WERI-Rb-1 (cell line): ENCODE measurements around the gene RFC5.

Source experiments
- DNase-seq: peaks from one replicate; pipeline ENCODE4 v3.0.0-alpha.2; 2020
- H3K27ac ChIP-seq: fragments of 250-450 bp; sonication (Bioruptor Pico); 2 replicates; pipeline ENCODE4 v1.5.1; 2020; ENCODE audit warnings: mild to moderate bottlenecking, moderate library complexity
- H3K27me3 ChIP-seq: fragments of 250-450 bp; sonication (Bioruptor Pico); 2 replicates; pipeline ENCODE4 v1.5.1; 2021; ENCODE audit warnings: mild to moderate bottlenecking, low read depth, moderate library complexity; ENCODE audit not compliant: insufficient read depth, severe bottlenecking
- H3K36me3 ChIP-seq: fragments of 250-450 bp; sonication (Bioruptor Pico); 2 replicates; pipeline ENCODE4 v1.5.1; 2020; ENCODE audit warnings: mild to moderate bottlenecking, moderate library complexity
- H3K4me3 ChIP-seq: 2 replicates; pipeline ENCODE4 v1.5.1; 2011; ENCODE audit warnings: low read depth, mild to moderate bottlenecking, control low read depth, low read length
- H3K9me3 ChIP-seq: fragments of 250-450 bp; sonication (Bioruptor Pico); 2 replicates; pipeline ENCODE4 v1.5.1; 2021; ENCODE audit warnings: mild to moderate bottlenecking, moderate library complexity; ENCODE audit not compliant: severe bottlenecking
- TF ChIP-seq, protein P1 (sequence below): IDR thresholded peaks from 2 replicates; pipeline ENCODE4 v1.5.1; 2011; ENCODE audit warnings: low read depth, mild to moderate bottlenecking, control low read depth, inconsistent platforms, low read length

Gene RFC5

DNA sequence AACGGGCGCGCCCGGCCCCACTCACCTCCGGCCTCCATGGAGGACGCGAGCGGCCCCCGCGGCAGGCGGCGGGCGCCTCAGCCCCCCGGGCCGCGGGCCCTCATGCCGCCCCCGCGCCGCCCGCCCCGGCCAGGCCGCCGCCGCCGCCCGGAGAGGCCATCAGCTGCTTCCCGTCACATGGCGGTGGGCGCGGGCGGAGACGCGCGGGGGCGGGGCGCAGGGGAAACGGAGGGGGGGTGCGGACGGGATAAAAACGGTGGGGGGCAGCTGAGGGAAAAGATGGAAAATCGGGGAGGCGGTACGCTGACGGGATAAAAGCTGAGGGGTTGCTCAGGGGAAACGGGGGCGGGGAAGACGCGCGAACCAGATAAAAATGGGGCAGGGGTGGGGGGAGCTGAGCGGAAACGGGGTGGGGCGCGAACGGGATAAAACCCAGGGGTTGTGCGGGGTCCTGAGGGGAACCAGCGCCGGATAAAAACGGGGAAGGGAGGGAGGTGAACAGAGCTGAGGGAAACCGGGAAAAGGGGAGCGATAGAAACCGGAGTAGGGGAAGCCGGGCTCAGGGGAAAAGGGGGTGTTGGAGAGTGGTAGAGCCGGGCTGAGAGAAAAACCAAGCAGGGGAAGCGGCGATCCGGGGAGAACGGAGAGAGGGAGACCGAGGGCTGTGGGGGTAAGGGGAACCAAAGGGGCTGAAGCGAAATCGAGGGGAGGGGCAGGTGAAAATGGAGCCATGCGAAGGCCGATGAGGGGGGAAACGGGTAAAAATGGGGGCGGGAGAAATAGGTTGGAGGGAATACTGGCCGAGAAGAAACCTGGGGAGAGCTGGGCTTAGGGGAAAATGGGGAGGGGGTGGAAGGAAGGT, 44.7 kb downstream of the RFC5 start, which contains the start of gene WSB2:
TSS of gene WSB2 (minus strand) at position 169 of the 862 bp plus-strand sequence. CDS start at position 38, 131 bp downstream.
- Histone ChIP-seq H3K36me3 (no peaks in the 10 kb centered on the region), H3K4me3 (peak within 1 kb of the TSS; percentile 75), H3K27ac (peak within 1 kb of the TSS; percentile 86), H3K9me3 (no peaks in the 10 kb centered on the region), H3K27me3 (no peaks in the 10 kb centered on the region)
- DNase-seq, result peak; percentile 73
- TF ChIP-seq, protein P1, sequence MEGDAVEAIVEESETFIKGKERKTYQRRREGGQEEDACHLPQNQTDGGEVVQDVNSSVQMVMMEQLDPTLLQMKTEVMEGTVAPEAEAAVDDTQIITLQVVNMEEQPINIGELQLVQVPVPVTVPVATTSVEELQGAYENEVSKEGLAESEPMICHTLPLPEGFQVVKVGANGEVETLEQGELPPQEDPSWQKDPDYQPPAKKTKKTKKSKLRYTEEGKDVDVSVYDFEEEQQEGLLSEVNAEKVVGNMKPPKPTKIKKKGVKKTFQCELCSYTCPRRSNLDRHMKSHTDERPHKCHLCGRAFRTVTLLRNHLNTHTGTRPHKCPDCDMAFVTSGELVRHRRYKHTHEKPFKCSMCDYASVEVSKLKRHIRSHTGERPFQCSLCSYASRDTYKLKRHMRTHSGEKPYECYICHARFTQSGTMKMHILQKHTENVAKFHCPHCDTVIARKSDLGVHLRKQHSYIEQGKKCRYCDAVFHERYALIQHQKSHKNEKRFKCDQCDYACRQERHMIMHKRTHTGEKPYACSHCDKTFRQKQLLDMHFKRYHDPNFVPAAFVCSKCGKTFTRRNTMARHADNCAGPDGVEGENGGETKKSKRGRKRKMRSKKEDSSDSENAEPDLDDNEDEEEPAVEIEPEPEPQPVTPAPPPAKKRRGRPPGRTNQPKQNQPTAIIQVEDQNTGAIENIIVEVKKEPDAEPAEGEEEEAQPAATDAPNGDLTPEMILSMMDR, result no peak

DNA sequence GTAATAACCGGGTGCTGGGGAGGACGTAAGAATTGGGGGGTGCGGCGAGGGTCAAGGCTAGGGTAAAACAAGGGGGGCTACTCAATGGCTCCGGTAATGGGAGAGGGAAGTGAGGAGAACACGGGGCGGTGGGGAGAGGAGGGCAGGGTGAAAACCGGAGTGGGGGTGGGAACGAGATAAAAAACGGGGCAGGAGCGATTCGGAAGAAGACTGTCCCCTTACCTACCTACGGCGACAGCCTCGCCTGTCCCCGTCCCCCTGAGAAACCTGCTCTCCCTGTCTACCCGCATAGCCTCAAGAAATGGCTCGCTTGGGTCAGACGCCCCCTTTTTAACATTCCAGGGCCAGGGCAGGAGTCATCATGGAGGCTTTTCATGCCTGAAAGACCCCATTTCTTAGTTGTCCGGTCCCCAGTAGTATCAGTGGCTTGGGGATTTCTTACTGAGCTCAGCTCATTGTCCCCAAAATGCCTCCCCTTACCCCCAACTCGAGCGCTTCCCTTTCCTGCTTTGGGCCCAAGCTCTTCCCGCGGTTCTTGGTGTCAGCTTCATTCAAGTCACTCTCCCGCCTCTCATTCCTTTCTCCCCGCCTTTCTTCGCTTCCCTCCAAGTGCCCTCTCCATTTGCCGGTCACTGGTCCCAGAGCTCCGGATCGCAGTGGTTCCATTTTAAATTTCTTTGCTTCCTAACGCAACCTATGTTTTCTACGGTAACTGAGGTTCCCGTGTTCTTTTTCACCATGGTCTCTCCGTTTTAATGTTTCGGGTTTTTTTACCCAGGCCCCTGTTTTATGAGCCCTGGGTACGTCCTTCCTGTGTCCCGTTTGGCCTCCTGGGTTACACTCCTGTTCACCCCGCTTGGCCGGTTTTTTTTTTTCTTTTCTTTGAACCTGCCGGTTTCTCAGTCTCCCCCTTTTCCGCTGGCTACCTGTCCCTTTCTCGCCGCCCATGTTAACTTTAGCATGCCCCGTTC, 45.7 kb downstream of the RFC5 start:
- Histone ChIP-seq H3K27me3 (no peaks in the 10 kb centered on the region), H3K4me3 (peak overlapping the region; percentile 75), H3K9me3 (no peaks in the 10 kb centered on the region), H3K27ac (peak overlapping the region; percentile 86), H3K36me3 (no peaks in the 10 kb centered on the region)
- TF ChIP-seq, protein P1, result no peak
- peak; percentile 45 for DNase-seq

DNA sequence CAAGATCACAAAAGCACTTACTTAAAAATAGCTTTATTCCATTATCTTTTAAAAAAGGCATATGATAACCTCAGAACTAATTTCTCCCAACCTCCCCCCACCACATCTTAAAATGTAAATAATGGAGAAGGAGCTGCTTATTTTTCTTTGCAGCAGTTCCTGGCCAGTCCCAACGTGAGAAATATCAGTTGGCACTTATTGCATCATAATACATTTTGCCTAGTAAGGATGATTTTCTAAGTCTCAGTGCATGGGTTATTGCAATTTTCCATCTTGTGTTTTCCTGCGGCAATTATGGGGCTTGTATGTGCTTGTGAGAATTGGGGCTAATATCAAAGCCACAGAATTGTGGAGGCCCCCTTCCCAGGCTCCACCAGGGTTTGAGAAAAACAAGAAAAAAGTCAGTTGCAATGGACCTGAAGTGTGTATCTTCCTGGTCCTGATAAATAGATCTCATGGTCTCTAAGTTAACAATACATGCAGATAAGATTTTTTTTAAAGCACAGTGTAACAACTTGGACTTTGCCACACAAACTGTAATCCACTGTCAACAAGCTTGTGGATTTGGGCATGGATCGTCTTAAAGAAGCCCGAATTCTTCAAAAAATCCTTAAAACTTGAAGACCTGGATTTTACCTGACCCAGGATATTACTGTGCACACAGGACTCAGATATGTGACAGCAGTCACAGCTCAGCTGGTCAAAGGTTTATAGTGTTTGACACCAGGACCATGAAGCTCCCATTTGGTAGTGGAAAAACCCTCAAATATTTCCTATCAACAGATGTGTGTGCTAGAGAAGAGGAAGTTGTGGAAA, 47.3 kb downstream of the RFC5 start:
- TF ChIP-seq, protein P1, result no peak
- Histone ChIP-seq H3K9me3 (no peaks in the 10 kb centered on the region), H3K27ac (no peak overlapping the region), H3K36me3 (no peaks in the 10 kb centered on the region), H3K27me3 (no peaks in the 10 kb centered on the region), H3K4me3 (no peak overlapping the region)
- DNase-seq, result no peak

DNA sequence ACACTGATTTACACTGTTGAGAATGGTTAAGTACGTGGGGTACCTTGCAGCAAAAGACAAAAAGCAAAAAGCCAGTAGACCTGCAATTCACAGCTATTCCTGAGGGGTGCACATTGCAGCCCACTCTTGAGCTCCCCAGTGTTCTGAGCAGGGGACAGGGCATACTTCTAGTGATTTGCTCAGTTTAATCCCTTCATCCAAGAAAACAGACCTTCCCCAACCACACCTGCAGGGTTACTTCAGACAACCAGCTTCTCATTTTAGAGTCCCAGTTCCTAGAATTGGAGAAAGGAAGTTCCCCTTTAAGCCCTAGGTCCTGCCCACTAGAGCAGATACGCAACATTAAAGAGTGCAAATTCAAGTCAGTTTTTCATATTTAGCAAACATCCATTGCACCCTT, 48.1 kb downstream of the RFC5 start:
- Histone ChIP-seq H3K27ac (no peak overlapping the region), H3K36me3 (no peaks in the 10 kb centered on the region; the same call in 1 of the 2 replicates), H3K9me3 (no peaks in the 10 kb centered on the region), H3K4me3 (no peak overlapping the region), H3K27me3 (no peaks in the 10 kb centered on the region)
- TF ChIP-seq, protein P1, result peak; percentile 46
- DNase-seq, result peak; percentile 39

DNA sequence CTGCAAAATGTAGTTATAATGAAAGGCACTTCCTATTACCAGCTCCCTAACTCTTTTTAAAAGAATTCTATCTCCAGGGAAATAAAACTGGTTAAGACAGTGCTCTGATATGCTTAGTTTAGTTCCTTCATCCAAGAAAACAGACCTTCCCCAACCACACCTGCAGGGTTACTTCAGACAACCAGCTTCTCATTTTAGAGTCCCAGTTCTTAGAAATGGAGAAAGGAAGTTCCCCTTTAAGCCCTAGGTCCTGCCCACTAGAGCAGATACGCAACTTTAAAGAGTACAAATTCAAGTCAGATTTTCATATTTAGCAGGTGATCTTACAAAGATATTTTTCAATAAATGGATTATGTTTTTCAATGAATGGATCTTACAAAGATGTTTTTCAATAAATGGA, 48.9 kb downstream of the RFC5 start:
- TF ChIP-seq, protein P1, result no peak
- H3K9me3 ChIP-seq, result no peaks in the 10 kb centered on the region
- no peak overlapping the region for H3K4me3 ChIP-seq
- no peak overlapping the region for H3K27ac ChIP-seq
- H3K36me3 ChIP-seq, result no peaks in the 10 kb centered on the region; the same call in 1 of the 2 replicates
- no peak for DNase-seq
- H3K27me3 ChIP-seq, result no peaks in the 10 kb centered on the region
